OCI-LY3 (cell line): ENCODE results near the gene GALNT14.

Experiments
- CTCF ChIP-seq: fragments of 200-600, 300-600 bp; sonication (generic); IDR thresholded peaks from 2 replicates; pipeline ENCODE4 v1.5.1; 2014; ENCODE audit warnings: antibody characterized with exemption, low read length, low read depth
- EZH2phosphoT487 ChIP-seq: fragments of 200-600 bp; shearing (Covaris generic); IDR thresholded peaks from 2 replicates; pipeline ENCODE4 v1.6.1; 2018; ENCODE audit warnings: antibody characterized with exemption, mixed run types, low read depth

- no peak for TF ChIP-seq EZH2phosphoT487
- no peak for TF ChIP-seq CTCF
Measured at GRCh38 chr2:31131871-31132270, 6.4 kb downstream of the GALNT14 start.
